ENCODE data around the gene RAB40C. TPM values are rescaled to one million over a fixed set of nuclear protein-coding genes. Genes with fewer than 3 reads are reported as not detected.
A peak's percentile ranks its signal among the peaks of the same experiment; 100 is the strongest.

RAB40C gene
- total RNA-seq, 1 experiment from 2014 or later: 30.7 TPM

- TF ChIP-seq REST (IDR thresholded peaks at IDR 0.05; ENCODE audit: insufficient read depth in 1 of 2, low read depth in 2 of 2, low read length in 1 of 2) (no peak), SIN3A (IDR thresholded peaks at IDR 0.05; ENCODE audit: borderline replicate concordance, insufficient read depth, low read depth, low read length) (no peak), POLR2AphosphoS5 (IDR thresholded peaks at IDR 0.05; ENCODE audit: low read depth, low read length) (no peak), CTCF (IDR thresholded peaks at IDR 0.05) (no peak; the same call in 1 of the 2 replicates), TCF7L2 (IDR thresholded peaks at IDR 0.05; ENCODE audit: low read depth, low read length) (no peak)
- ATAC-seq (peak; percentile 86), DNase-seq (ENCODE audit: low read depth, low spot score) (no peak)
- Histone ChIP-seq H3K9me3 (ENCODE audit: control insufficient read depth, insufficient read depth, low read depth, low read length) (no peaks in the 10 kb centered on the region), H3K27ac (ENCODE audit: low read length) (no peak overlapping the region), H3K27me3 (ENCODE audit: control insufficient read depth, insufficient read depth, low read length) (no peaks in the 10 kb centered on the region), H3K36me3 (ENCODE audit: control insufficient read depth, insufficient read depth, low read length) (no peaks in the 10 kb centered on the region), H3K4me1 (ENCODE audit: control insufficient read depth, insufficient read depth, low read length) (no peaks in the 10 kb centered on the region), H3K4me3 (ENCODE audit: low read depth in 2 of 2, low read length in 2 of 2) (no peak overlapping the region)
- ChIA-PET POLR2A (no interaction called here), CTCF (interaction anchor here (0.8 kb wide), 1 partner anchor 36 kb away, joined by 4 read pairs; the partner anchor contains the start of gene METTL26)
- BruUV-seq (replicated peaks): no TSS peak
- intact Hi-C loops (cut with micrococcal nuclease; ENCODE audit: unreplicated experiment) (no loop called here), in situ Hi-C loops (cut with HindIII; ENCODE audit: low pct_unique_long_range_greater_than_20kb, low sequenced_read_pairs) (no loop called here)
Observed at GRCh38 chr16:600781-601180, 10.9 kb downstream of the RAB40C start.

- ChIA-PET POLR2A (interaction anchor here (0.6 kb wide), 1 partner anchor 90 kb away, joined by 3 read pairs; no protein-coding TSS in a partner anchor), CTCF (no interaction called here)
- no TSS peak for BruUV-seq (replicated peaks)
- ATAC-seq (no peak), DNase-seq (ENCODE audit: low read depth, low spot score) (no peak)
- H3K4me3 ChIP-seq (ENCODE audit: low read depth in 2 of 2, low read length in 2 of 2): no peak overlapping the region
- no peaks in the 10 kb centered on the region for H3K4me1 ChIP-seq (ENCODE audit: control insufficient read depth, insufficient read depth, low read length)
- intact Hi-C loops (cut with micrococcal nuclease; ENCODE audit: unreplicated experiment) (no loop called here), in situ Hi-C loops (cut with HindIII; ENCODE audit: low pct_unique_long_range_greater_than_20kb, low sequenced_read_pairs) (no loop called here)
- TF ChIP-seq CTCF (IDR thresholded peaks at IDR 0.05) (no peak), REST (IDR thresholded peaks at IDR 0.05; ENCODE audit: insufficient read depth in 1 of 2, low read depth in 2 of 2, low read length in 1 of 2) (no peak), TCF7L2 (IDR thresholded peaks at IDR 0.05; ENCODE audit: low read depth, low read length) (no peak), POLR2AphosphoS5 (IDR thresholded peaks at IDR 0.05; ENCODE audit: low read depth, low read length) (no peak), SIN3A (IDR thresholded peaks at IDR 0.05; ENCODE audit: borderline replicate concordance, insufficient read depth, low read depth, low read length) (no peak)
- H3K36me3 ChIP-seq (ENCODE audit: control insufficient read depth, insufficient read depth, low read length): no peaks in the 10 kb centered on the region
- no peaks in the 10 kb centered on the region for H3K27me3 ChIP-seq (ENCODE audit: control insufficient read depth, insufficient read depth, low read length)
- no peak overlapping the region for H3K27ac ChIP-seq (ENCODE audit: low read length)
- no peaks in the 10 kb centered on the region for H3K9me3 ChIP-seq (ENCODE audit: control insufficient read depth, insufficient read depth, low read depth, low read length)
Observed at GRCh38 chr16:603933-604332, 14.1 kb downstream of the RAB40C start.
